Endothelial cell of umbilical vein (primary cell): ENCODE results near the gene INTS6. TPM values are rescaled to one million over a fixed set of nuclear protein-coding genes. Genes with fewer than 3 reads are reported as not detected.

Experiments used
- BruUV-seq: library from RNA; stranded (reverse); fragments of 400-500 nt; replicated peaks from 2 replicates; lab custom pipeline; 2021; lab: Mats Ljungman, UMichigan
- CTCF ChIA-PET: fragments of 300-600, 350-600 bp; sonication (Branson Sonifier 250); formaldehyde crosslinking; loops from one replicate; lab custom pipeline; 2021; ENCODE audit warnings: antibody characterized with exemption, inconsistent platforms; lab: Charles Lee
- POLR2A ChIA-PET: fragments of 300-600, 350-600 bp; sonication (Branson Sonifier 250); formaldehyde crosslinking; loops from one replicate; lab custom pipeline; 2021; ENCODE audit warnings: antibody characterized with exemption, inconsistent platforms; lab: Charles Lee
- DNase-seq: peaks from one replicate; pipeline ENCODE4 v3.0.0-alpha.2; 2011; ENCODE audit warnings: low read depth, low spot score
- FAIRE-seq: peaks from 2 replicates; lab custom pipeline; 2011; peaks lifted over from hg19 to GRCh38; lab: Jason Lieb, UNC
- H2AFZ ChIP-seq: 2 replicates; pipeline ENCODE4 v1.6.0; 2012; ENCODE audit warnings: low read depth, low read length, control low read depth, inconsistent platforms
- H3K27ac ChIP-seq: 2 replicates; pipeline ENCODE4 v1.5.1; 2011; ENCODE audit warnings: low read depth, mild to moderate bottlenecking, control low read depth, low read length, moderate library complexity; ENCODE audit not compliant: insufficient read depth
- H3K27me3 ChIP-seq, 2 experiments: 2 replicates each; pipeline versions ENCODE4 v1.6.0 to v1.6.1; 2011; ENCODE audit warnings: low read length in 2 of 2, mixed read lengths in 1 of 2; ENCODE audit not compliant: control insufficient read depth in 2 of 2, insufficient read depth in 2 of 2
- H3K36me3 ChIP-seq, 2 experiments: 2 replicates in 1 of 2; 3 replicates in 1 of 2; pipeline ENCODE4 v1.5.1; 2011; ENCODE audit warnings: low read length in 2 of 2, mild to moderate bottlenecking in 1 of 2, moderate library complexity in 1 of 2; ENCODE audit not compliant: control insufficient read depth in 2 of 2, insufficient read depth in 2 of 2; ENCODE audit errors: extremely low read depth in 1 of 2
- H3K4me1 ChIP-seq: 3 replicates; pipeline ENCODE4 v1.5.1; 2011; ENCODE audit warnings: mild to moderate bottlenecking, low read length; ENCODE audit not compliant: control insufficient read depth, insufficient read depth; ENCODE audit errors: extremely low read depth
- H3K4me2 ChIP-seq: 2 replicates; pipeline ENCODE4 v1.6.1; 2011; ENCODE audit warnings: low read length, control low read depth, mixed read lengths; ENCODE audit not compliant: insufficient read depth
- H3K4me3 ChIP-seq, 3 experiments: fragments of 200-600 bp in 1 of 3; sonication (generic), shearing (Covaris generic) in 1 of 3; replicated peaks in 1 of 3; 2 replicates each; pipeline ENCODE4 v1.5.1; 2011 to 2016; ENCODE audit warnings: control low read depth in 3 of 3, low read length in 3 of 3, mild to moderate bottlenecking in 2 of 3, inconsistent platforms in 1 of 3, low read depth in 1 of 3, moderate library complexity in 1 of 3; ENCODE audit not compliant: insufficient read depth in 1 of 3
- H3K79me2 ChIP-seq: 2 replicates; pipeline ENCODE4 v1.6.0; 2012; ENCODE audit warnings: low read length, inconsistent platforms; ENCODE audit not compliant: control insufficient read depth, insufficient read depth
- H3K9ac ChIP-seq: replicated peaks from 2 replicates; pipeline ENCODE3; 2011; ENCODE audit warnings: low read length, control low read depth; ENCODE audit not compliant: insufficient read depth; ENCODE audit errors: extremely low read depth
- H3K9me1 ChIP-seq: replicated peaks from 3 replicates; pipeline ENCODE4 v1.6.0; 2011; ENCODE audit warnings: mild to moderate bottlenecking, low read length; ENCODE audit not compliant: control insufficient read depth, insufficient read depth; ENCODE audit errors: extremely low read depth
- H3K9me3 ChIP-seq: replicated peaks from 2 replicates; pipeline ENCODE4 v1.5.1; 2012; ENCODE audit warnings: low read length, inconsistent platforms; ENCODE audit not compliant: control insufficient read depth, insufficient read depth
- H4K20me1 ChIP-seq: replicated peaks from 2 replicates; pipeline ENCODE3; 2011; ENCODE audit warnings: mild to moderate bottlenecking, low read length; ENCODE audit not compliant: control insufficient read depth, insufficient read depth; ENCODE audit errors: extremely low read depth
- EZH2 ChIP-seq: IDR thresholded peaks from 2 replicates; pipeline ENCODE4 v1.6.1; 2012; ENCODE audit warnings: borderline replicate concordance, low read depth, mild to moderate bottlenecking, moderate library complexity, low read length, inconsistent platforms; ENCODE audit not compliant: severe bottlenecking
- FOS ChIP-seq: IDR thresholded peaks from 2 replicates; pipeline ENCODE4 v1.6.1; 2011; ENCODE audit warnings: mild to moderate bottlenecking, low read length, moderate library complexity, borderline replicate concordance; ENCODE audit not compliant: insufficient read depth
- GATA2 ChIP-seq: IDR thresholded peaks from 2 replicates; pipeline ENCODE4 v1.7.0; 2011; ENCODE audit warnings: low read depth, mild to moderate bottlenecking, moderate library complexity, mixed read lengths, low read length; ENCODE audit not compliant: insufficient read length, insufficient read depth
- JUN ChIP-seq: IDR thresholded peaks from 2 replicates; pipeline ENCODE4 v1.6.1; 2011; ENCODE audit warnings: borderline replicate concordance, low read depth; ENCODE audit not compliant: insufficient read length, insufficient read depth
- MAX ChIP-seq: IDR thresholded peaks from 2 replicates; pipeline ENCODE4 v1.6.1; 2011; ENCODE audit not compliant: insufficient read depth, insufficient read length
- MYC ChIP-seq: IDR thresholded peaks from one replicate; pipeline ENCODE4 v1.6.1; 2011; ENCODE audit warnings: mild to moderate bottlenecking, low read depth, low read length
- POLR2A ChIP-seq: IDR thresholded peaks from 2 replicates; pipeline ENCODE4 v1.6.1; 2012; ENCODE audit warnings: low read depth, mild to moderate bottlenecking, control low read depth, low read length
- POLR2AphosphoS5 ChIP-seq: IDR thresholded peaks from 2 replicates; pipeline ENCODE4 v1.6.1; 2012; ENCODE audit warnings: low read depth, mild to moderate bottlenecking, control low read depth, low read length, moderate library complexity; ENCODE audit not compliant: insufficient read depth
- dilution Hi-C: fragments of 300-500 bp; cut with MboI; formaldehyde crosslinking; loops from one replicate; pipeline ENCODE4 v1.15.0; 2019; ENCODE audit warnings: low sequenced_read_pairs; ENCODE audit not compliant: extremely low pct_ligation_motif_present
- intact Hi-C: fragments of 100-400 bp; cut with micrococcal nuclease; formaldehyde crosslinking; loops from one replicate; pipeline ENCODE4 v1.10.0; 2022
- polyA plus RNA-seq, 4 experiments: library from polyadenylated mRNA; depleted of rRNA in 3 of 4; stranded (reverse) in 3 of 4; unstranded in 1 of 4; fragments of >200 nt; gene quantifications; 2 replicates each; pipeline versions ENCODE4 v1.2.1 to v1.2.3, GENCODE V29; 2011 to 2012; ENCODE audit warnings: missing spikeins in 1 of 4
- total RNA-seq: library from RNA; stranded (reverse); gene quantifications from 2 replicates; pipeline ENCODE4 v1.2.3, GENCODE V29; 2021
- TF ChIP-seq, protein P1 (sequence below), 2 donors: IDR thresholded peaks; 1 replicate in 1 of 2; 2 replicates in 1 of 2; pipeline ENCODE4 v1.5.1; 2011; ENCODE audit warnings: low read length in 2 of 2, mild to moderate bottlenecking in 2 of 2, moderate library complexity in 2 of 2, control low read depth in 1 of 2, inconsistent platforms in 1 of 2, low read depth in 1 of 2; ENCODE audit not compliant: insufficient read depth in 1 of 2; ENCODE audit errors: extremely low read depth in 1 of 2

The INTS6 gene
- total and polyA plus RNA-seq, 2 donors (not counting 3 experiments of a cell fraction or from before 2014, with no cell fraction given): 9.5 to 45.4 TPM

DNA sequence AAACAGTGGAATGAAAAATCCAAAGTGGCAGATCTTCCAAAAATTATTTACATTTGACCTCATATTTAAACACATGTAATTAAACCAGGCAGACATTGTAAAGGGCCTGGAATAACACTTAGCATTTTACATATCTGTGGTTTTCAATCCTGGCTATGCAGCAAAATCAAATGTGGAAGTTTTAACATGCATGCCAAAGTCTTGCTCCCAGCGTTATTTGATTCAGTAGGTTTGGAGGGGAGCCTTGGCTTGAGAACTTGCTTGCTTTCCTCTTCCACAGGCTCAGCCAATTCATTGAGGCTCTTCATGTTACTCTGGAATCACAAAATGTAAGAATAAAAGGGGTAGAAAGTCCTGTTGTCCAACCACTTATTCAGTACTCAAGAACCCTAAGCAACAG lies 42.5 kb upstream of the INTS6 start:
- dilution Hi-C loops: no loop called here
- FAIRE-seq: no peak
- no peak overlapping the region for H3K27ac ChIP-seq
- no TSS peak for BruUV-seq
- H3K9ac ChIP-seq: no peak overlapping the region
- no peaks in the 10 kb centered on the region for H4K20me1 ChIP-seq
- no peak overlapping the region for H3K4me2 ChIP-seq
- ChIA-PET POLR2A (no interaction called here), CTCF (no interaction called here)
- H3K27me3 ChIP-seq: peaks cover 5 to 12% of the 10 kb centered on the region in 2 experiments
- TF ChIP-seq MYC (no peak), POLR2A (no peak), MAX (no peak), FOS (no peak), GATA2 (no peak), JUN (no peak), POLR2AphosphoS5 (no peak), EZH2 (no peak)
- TF ChIP-seq, protein P1, sequence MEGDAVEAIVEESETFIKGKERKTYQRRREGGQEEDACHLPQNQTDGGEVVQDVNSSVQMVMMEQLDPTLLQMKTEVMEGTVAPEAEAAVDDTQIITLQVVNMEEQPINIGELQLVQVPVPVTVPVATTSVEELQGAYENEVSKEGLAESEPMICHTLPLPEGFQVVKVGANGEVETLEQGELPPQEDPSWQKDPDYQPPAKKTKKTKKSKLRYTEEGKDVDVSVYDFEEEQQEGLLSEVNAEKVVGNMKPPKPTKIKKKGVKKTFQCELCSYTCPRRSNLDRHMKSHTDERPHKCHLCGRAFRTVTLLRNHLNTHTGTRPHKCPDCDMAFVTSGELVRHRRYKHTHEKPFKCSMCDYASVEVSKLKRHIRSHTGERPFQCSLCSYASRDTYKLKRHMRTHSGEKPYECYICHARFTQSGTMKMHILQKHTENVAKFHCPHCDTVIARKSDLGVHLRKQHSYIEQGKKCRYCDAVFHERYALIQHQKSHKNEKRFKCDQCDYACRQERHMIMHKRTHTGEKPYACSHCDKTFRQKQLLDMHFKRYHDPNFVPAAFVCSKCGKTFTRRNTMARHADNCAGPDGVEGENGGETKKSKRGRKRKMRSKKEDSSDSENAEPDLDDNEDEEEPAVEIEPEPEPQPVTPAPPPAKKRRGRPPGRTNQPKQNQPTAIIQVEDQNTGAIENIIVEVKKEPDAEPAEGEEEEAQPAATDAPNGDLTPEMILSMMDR (IDR thresholded peaks at IDR 0.05; ENCODE audit: extremely low read depth in 1 of 2, insufficient read depth in 1 of 2, low read depth in 1 of 2, low read length in 2 of 2): no peak
- no peaks in the 10 kb centered on the region for H3K79me2 ChIP-seq
- H3K9me3 ChIP-seq: no peaks in the 10 kb centered on the region
- no peaks in the 10 kb centered on the region for H3K36me3 ChIP-seq
- DNase-seq: no peak
- no peak overlapping the region for H3K4me3 ChIP-seq
- H2AFZ ChIP-seq: no peak overlapping the region
- intact Hi-C loops: no loop called here
- no peaks in the 10 kb centered on the region for H3K4me1 ChIP-seq
- no peaks in the 10 kb centered on the region for H3K9me1 ChIP-seq
